HCT116 (cell line): Measurements from ENCODE around the gene LRRFIP2. TPM values are rescaled to one million over a fixed set of nuclear protein-coding genes. Genes with fewer than 3 reads are reported as not detected.
A peak's percentile ranks its signal among the peaks of the same experiment; 100 is the strongest.

Source experiments
- ATAC-seq: fragments of 200-7000 bp; cut with Tn5 transposase; 2 replicates; pipeline ENCODE4 v1.9.1; 2020; ENCODE audit warnings: mild to moderate bottlenecking, moderate library complexity
- BruUV-seq: library from RNA; stranded (reverse); fragments of 400-500 nt; replicated peaks from 2 replicates; lab custom pipeline; 2021; lab: Mats Ljungman, UMichigan
- CTCF ChIA-PET: fragments of 300-600 bp; sonication (Branson Sonifier 250); formaldehyde crosslinking; loops from one replicate; lab custom pipeline; 2021; ENCODE audit warnings: antibody characterized with exemption; lab: Charles Lee
- POLR2A ChIA-PET: fragments of 300-600, 350-600 bp; sonication (Branson Sonifier 250); formaldehyde crosslinking; loops from one replicate; lab custom pipeline; 2021; ENCODE audit warnings: antibody characterized with exemption; lab: Charles Lee
- RAD21 ChIA-PET, 2 experiments: fragments of 300-600 bp; sonication (Branson Sonifier 250); formaldehyde crosslinking; loops; one replicate each; lab custom pipeline; 2023; ENCODE audit warnings: low total read pairs in 2 of 2; ENCODE audit not compliant: uncharacterized antibody in 2 of 2, unreplicated experiment in 2 of 2, low non-redundant PET in 1 of 2; lab: Charles Lee
- DNase-seq: peaks from one replicate; pipeline ENCODE4 v3.0.0-alpha.2; 2010; ENCODE audit warnings: low read depth, low spot score
- H2AFZ ChIP-seq: fragments of 200-600 bp; shearing (Covaris generic), sonication (generic); 2 replicates; pipeline ENCODE4 v1.6.1; 2017; ENCODE audit warnings: low read depth, mixed run types, mixed read lengths, antibody characterized with exemption, low read length; ENCODE audit not compliant: poor library complexity, severe bottlenecking
- H3K27ac ChIP-seq: 2 replicates; pipeline ENCODE4 v1.5.1; 2012; ENCODE audit warnings: low read depth, low read length
- H3K27me3 ChIP-seq: fragments of 200-600 bp; sonication (generic); 2 replicates; pipeline ENCODE4 v1.6.1; 2016; ENCODE audit warnings: mixed run types, low read length, mixed read lengths; ENCODE audit not compliant: insufficient read depth
- H3K36me3 ChIP-seq, 2 experiments: fragments of 200-500 bp in 1 of 2; fragments of 200-600 bp in 1 of 2; sonication (Bioruptor generic) in 1 of 2; sonication (generic) in 1 of 2; 2 replicates each; pipeline versions ENCODE4 v1.5.1 to v1.6.1; 2014 to 2016; ENCODE audit warnings: low read length in 2 of 2, inconsistent platforms in 1 of 2, mixed read lengths in 1 of 2, mixed run types in 1 of 2; ENCODE audit not compliant: insufficient read depth in 2 of 2, control insufficient read depth in 1 of 2
- H3K4me1 ChIP-seq, 2 experiments: fragments of 200-600 bp in 1 of 2; sonication (generic) in 1 of 2; 2 replicates each; pipeline versions ENCODE4 v1.5.1 to v1.6.1; 2012 to 2017; ENCODE audit warnings: low read length in 2 of 2, inconsistent platforms in 1 of 2, mild to moderate bottlenecking in 1 of 2, mixed read lengths in 1 of 2, mixed run types in 1 of 2, moderate library complexity in 1 of 2; ENCODE audit not compliant: insufficient read depth in 2 of 2, control insufficient read depth in 1 of 2
- H3K4me2 ChIP-seq: fragments of 200-600 bp; sonication (generic); 2 replicates; pipeline ENCODE4 v1.6.1; 2017; ENCODE audit warnings: mixed run types, low read length, mixed read lengths
- H3K4me3 ChIP-seq, 2 experiments: fragments of 200-600 bp in 1 of 2; sonication (generic) in 1 of 2; replicated peaks in 1 of 2; 2 replicates each; pipeline ENCODE4 v1.5.1; 2011 to 2016; ENCODE audit warnings: low read length in 2 of 2, control low read depth in 1 of 2, low read depth in 1 of 2, mild to moderate bottlenecking in 1 of 2, mixed read lengths in 1 of 2, mixed run types in 1 of 2
- H3K79me2 ChIP-seq: fragments of 200-600 bp; sonication (generic); 2 replicates; pipeline ENCODE4 v1.6.1; 2017; ENCODE audit warnings: mild to moderate bottlenecking, mixed run types, low read length, moderate library complexity, mixed read lengths; ENCODE audit not compliant: insufficient read depth
- H3K9ac ChIP-seq: fragments of 200-600 bp; sonication (generic); 2 replicates; pipeline ENCODE4 v1.6.1; 2016; ENCODE audit warnings: low read length, mixed read lengths
- H3K9me2 ChIP-seq: fragments of 200-600 bp; sonication (generic), shearing (Covaris generic); 2 replicates; pipeline ENCODE4 v1.6.1; 2017; ENCODE audit warnings: mixed run types, mild to moderate bottlenecking, moderate library complexity; ENCODE audit not compliant: insufficient read depth
- H3K9me3 ChIP-seq, 2 experiments: fragments of 200-500 bp in 1 of 2; fragments of 200-600 bp in 1 of 2; sonication (Bioruptor generic) in 1 of 2; sonication (generic) in 1 of 2; 2 replicates each; pipeline ENCODE4 v1.6.1; 2014 to 2017; ENCODE audit warnings: low read length in 2 of 2, mixed read lengths in 2 of 2, inconsistent platforms in 1 of 2, low read depth in 1 of 2, mild to moderate bottlenecking in 1 of 2, mixed run types in 1 of 2, moderate library complexity in 1 of 2; ENCODE audit not compliant: control insufficient read depth in 1 of 2, insufficient read depth in 1 of 2
- H4K20me1 ChIP-seq: fragments of 200-600 bp; sonication (generic), shearing (Covaris generic); 2 replicates; pipeline ENCODE4 v1.6.1; 2017; ENCODE audit warnings: mixed run types, mild to moderate bottlenecking, moderate library complexity; ENCODE audit not compliant: insufficient read depth
- ATF3 ChIP-seq: IDR thresholded peaks from 2 replicates; pipeline ENCODE4 v1.6.1; 2012
- CTCF ChIP-seq, 3 experiments: fragments of 200-600 bp in 1 of 3; sonication (generic) in 1 of 3; IDR thresholded peaks in 2 of 3; conservative IDR thresholded peaks in 1 of 3; 2 replicates each; pipeline ENCODE4 v1.5.1; 2012 to 2017; ENCODE audit warnings: low read depth in 2 of 3, low read length in 2 of 3, antibody characterized with exemption in 1 of 3, borderline replicate concordance in 1 of 3, control low read depth in 1 of 3, mild to moderate bottlenecking in 1 of 3, mixed read lengths in 1 of 3, mixed run types in 1 of 3, moderate library complexity in 1 of 3; ENCODE audit not compliant: insufficient read depth in 1 of 3
- EGR1 ChIP-seq: IDR thresholded peaks from 2 replicates; pipeline ENCODE4 v1.6.1; 2012; ENCODE audit warnings: low read depth
- ELF1 ChIP-seq: IDR thresholded peaks from 2 replicates; pipeline ENCODE4 v1.6.1; 2012; ENCODE audit warnings: low read depth, borderline replicate concordance
- SIN3A ChIP-seq: IDR thresholded peaks from 2 replicates; pipeline ENCODE4 v1.6.1; 2012; ENCODE audit warnings: low read depth
- SP1 ChIP-seq: IDR thresholded peaks from 2 replicates; pipeline ENCODE4 v1.6.1; 2012; ENCODE audit warnings: low read depth
- SRF ChIP-seq: IDR thresholded peaks from 2 replicates; pipeline ENCODE4 v1.6.1; 2012; ENCODE audit warnings: low read depth
- ZNF274 ChIP-seq: fragments of 200-500 bp; sonication (Bioruptor generic); IDR thresholded peaks from 2 replicates; pipeline ENCODE4 v1.6.1; 2014; ENCODE audit warnings: mild to moderate bottlenecking, low read depth, low read length, inconsistent platforms
- intact Hi-C: fragments of 100-400 bp; cut with micrococcal nuclease; formaldehyde crosslinking; loops from 2 replicates; pipeline ENCODE4 v1.10.0; 2022
- total RNA-seq: library from RNA; stranded (reverse); gene quantifications from one replicate; pipeline ENCODE4 v1.2.1, GENCODE V29; 2021; ENCODE audit not compliant: unreplicated experiment

LRRFIP2 gene
- total RNA-seq, 1 experiment from 2014 or later: 27.0 TPM

GRCh38 chr3:37125195-37126073 lies 48.9 kb downstream of the LRRFIP2 start:
- H3K27ac ChIP-seq: no peak overlapping the region
- H3K9ac ChIP-seq: no peak overlapping the region
- no peak for ATAC-seq
- 0 out of 2 replicates have a peak overlapping the region, but pooled peaks have one; percentile 22 for H3K4me2 ChIP-seq
- ChIA-PET CTCF (no interaction called here), POLR2A (no interaction called here), RAD21 (no interaction called here)
- BruUV-seq: no TSS peak
- intact Hi-C loops: no loop called here
- no peak overlapping the region for H2AFZ ChIP-seq
- DNase-seq: no peak
- no peaks in the 10 kb centered on the region for H3K9me3 ChIP-seq
- no peak overlapping the region for H3K4me3 ChIP-seq
- H4K20me1 ChIP-seq: no peaks in the 10 kb centered on the region; the same call in 1 of the 2 replicates
- H3K4me1 ChIP-seq: peaks cover 0 to 7% of the 10 kb centered on the region in 2 experiments; a peak in 1 of 4 replicates
- H3K36me3 ChIP-seq: no peaks in the 10 kb centered on the region
- TF ChIP-seq ELF1 (no peak), CTCF (IDR thresholded peaks at IDR 0.05 in 2 of 3, conservative IDR thresholded peaks at IDR 0.05 in 1 of 3; ENCODE audit: borderline replicate concordance in 1 of 3, insufficient read depth in 1 of 3, low read depth in 2 of 3, low read length in 2 of 3) (no peak), ZNF274 (no peak), SIN3A (no peak), EGR1 (no peak), SP1 (no peak), SRF (no peak), ATF3 (no peak)
- no peaks in the 10 kb centered on the region for H3K9me2 ChIP-seq
- H3K27me3 ChIP-seq: no peaks in the 10 kb centered on the region
- no peaks in the 10 kb centered on the region for H3K79me2 ChIP-seq
